Testis (tissue), 3 donors: ENCODE results near the gene DSG3. TPM values are rescaled to one million over a fixed set of nuclear protein-coding genes. Genes with fewer than 3 reads are reported as not detected.

ENCODE experiments used
- DNase-seq: peaks from one replicate; pipeline ENCODE4 v3.0.0-alpha.2; 2019
- H3K27ac ChIP-seq, 2 donors: fragments of 200-600 bp; sonication (generic); one replicate each; pipeline ENCODE4 v1.5.1; 2019
- H3K27me3 ChIP-seq: fragments of 200-600 bp; sonication (generic); one replicate; pipeline ENCODE4 v1.5.1; 2019
- H3K36me3 ChIP-seq: fragments of 200-600 bp; sonication (generic); one replicate; pipeline ENCODE4 v1.5.1; 2017; ENCODE audit warnings: low read depth; ENCODE audit errors: missing control alignments
- H3K4me1 ChIP-seq: fragments of 200-600 bp; sonication (generic); one replicate; pipeline ENCODE4 v1.5.1; 2019
- H3K4me3 ChIP-seq, 2 donors: fragments of 200-600 bp; sonication (generic); one replicate each; pipeline ENCODE4 v1.5.1; 2017 to 2019
- H3K9me3 ChIP-seq: fragments of 200-600 bp; sonication (generic); one replicate; pipeline ENCODE4 v1.5.1; 2017
- CTCF ChIP-seq, 3 experiments: fragments of 450-650 bp in 2 of 3; fragments of 200-600 bp in 1 of 3; sonication (generic) in 1 of 3; IDR thresholded peaks; one replicate each; pipeline ENCODE4 v1.5.1; 2016 to 2019; ENCODE audit warnings: antibody characterized with exemption in 3 of 3, mild to moderate bottlenecking in 2 of 3, moderate library complexity in 1 of 3
- POLR2A ChIP-seq: fragments of 450-650 bp; IDR thresholded peaks from one replicate; pipeline ENCODE4 v1.6.1; 2017; ENCODE audit warnings: antibody characterized with exemption, mild to moderate bottlenecking, moderate library complexity
- WGBS, 2 donors: methylation state at CpG; one replicate each; pipeline ENCODE4 v1.1.5; 2018; 5-methylcytosine and 5-hydroxymethylcytosine counted together
- intact Hi-C: fragments of 100-400 bp; cut with DNase I; formaldehyde crosslinking; loops from one replicate; pipeline ENCODE4 v1.15.1; 2023; ENCODE audit warnings: low total_unique reads
- polyA plus RNA-seq: library from polyadenylated mRNA; stranded (reverse); fragments of 350-450 nt; fragmentation: Illumina TruSeq; extraction: RNeasy Lipid Tissue Mini Kit (QIAGEN cat#74804); gene quantifications from one replicate; pipeline ENCODE4 v1.2.3, GENCODE V29; 2014; ENCODE audit warnings: low read depth, low replicate concordance; ENCODE audit not compliant: insufficient read depth
- total RNA-seq, 2 donors: library from RNA; depleted of rRNA; stranded (reverse); fragments of >200 nt; gene quantifications; one replicate each; pipeline ENCODE4 v1.2.3, GENCODE V29; 2016

Gene DSG3
- total and polyA plus RNA-seq, 3 donors from 2014 or later: 0.16 to 0.19 (median 0.16) TPM

- DNase-seq: no peak
- Histone ChIP-seq H3K36me3 (no peaks in the 10 kb centered on the region), H3K4me3 (no peak overlapping the region), H3K27me3 (no peaks in the 10 kb centered on the region), H3K27ac (no peak overlapping the region), H3K4me1 (no peaks in the 10 kb centered on the region), H3K9me3 (no peaks in the 10 kb centered on the region)
- TF ChIP-seq POLR2A (no peak), CTCF (IDR thresholded peaks at IDR 0.05) (no peak)
- 63 to 76% methylated on average over 6 of the region's 6 CpGs for WGBS, 2 donors
- intact Hi-C loops: no loop called here
Observed at GRCh38 chr18:31401156-31402025, 46.1 kb upstream of the DSG3 start.

GRCh38 chr18:31402026-31402373, 45.5 kb upstream of the DSG3 start:
- no peak overlapping the region for H3K27ac ChIP-seq
- DNase-seq: no peak
- TF ChIP-seq CTCF (IDR thresholded peaks at IDR 0.05) (no peak), POLR2A (no peak)
- no peaks in the 10 kb centered on the region for H3K4me1 ChIP-seq
- intact Hi-C loops: no loop called here
- no peaks in the 10 kb centered on the region for H3K36me3 ChIP-seq
- H3K9me3 ChIP-seq: no peaks in the 10 kb centered on the region
- H3K4me3 ChIP-seq: no peak overlapping the region
- H3K27me3 ChIP-seq: no peaks in the 10 kb centered on the region

DNA sequence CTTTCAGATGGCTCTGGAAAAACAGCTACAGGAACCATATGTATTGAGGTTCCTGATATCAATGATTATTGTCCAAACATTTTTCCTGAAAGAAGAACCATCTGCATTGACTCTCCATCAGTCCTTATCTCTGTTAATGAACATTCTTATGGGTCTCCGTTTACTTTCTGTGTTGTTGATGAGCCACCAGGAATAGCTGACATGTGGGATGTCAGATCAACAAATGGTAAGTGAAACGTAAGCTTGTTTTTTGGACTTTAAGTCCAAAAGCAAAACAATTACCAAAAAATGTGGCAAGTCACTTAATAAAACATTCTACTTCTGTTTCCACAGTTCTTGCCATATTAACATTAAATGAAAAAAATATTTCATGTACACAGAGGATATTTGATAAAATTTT, 44.1 kb upstream of the DSG3 start:
- Histone ChIP-seq H3K9me3 (no peaks in the 10 kb centered on the region), H3K27ac (no peak overlapping the region), H3K27me3 (no peaks in the 10 kb centered on the region), H3K4me3 (no peak overlapping the region), H3K4me1 (no peaks in the 10 kb centered on the region), H3K36me3 (no peaks in the 10 kb centered on the region)
- intact Hi-C loops: no loop called here
- TF ChIP-seq CTCF (IDR thresholded peaks at IDR 0.05): no peak
- no peak for TF ChIP-seq POLR2A
- 55 to 62% methylated on average over 2 of the region's 2 CpGs for WGBS, 2 donors
- no peak for DNase-seq

GRCh38 chr18:31407649-31408048, 39.9 kb upstream of the DSG3 start:
- no peak overlapping the region for H3K4me3 ChIP-seq
- H3K9me3 ChIP-seq: no peaks in the 10 kb centered on the region
- H3K4me1 ChIP-seq: no peaks in the 10 kb centered on the region
- no peak for TF ChIP-seq POLR2A
- TF ChIP-seq CTCF (IDR thresholded peaks at IDR 0.05): no peak
- WGBS, 2 donors: 85 to 88% methylated on average over 3 of the region's 3 CpGs
- intact Hi-C loops: no loop called here
- no peak for DNase-seq
- H3K36me3 ChIP-seq: no peaks in the 10 kb centered on the region
- H3K27me3 ChIP-seq: no peaks in the 10 kb centered on the region
- no peak overlapping the region for H3K27ac ChIP-seq

DNA sequence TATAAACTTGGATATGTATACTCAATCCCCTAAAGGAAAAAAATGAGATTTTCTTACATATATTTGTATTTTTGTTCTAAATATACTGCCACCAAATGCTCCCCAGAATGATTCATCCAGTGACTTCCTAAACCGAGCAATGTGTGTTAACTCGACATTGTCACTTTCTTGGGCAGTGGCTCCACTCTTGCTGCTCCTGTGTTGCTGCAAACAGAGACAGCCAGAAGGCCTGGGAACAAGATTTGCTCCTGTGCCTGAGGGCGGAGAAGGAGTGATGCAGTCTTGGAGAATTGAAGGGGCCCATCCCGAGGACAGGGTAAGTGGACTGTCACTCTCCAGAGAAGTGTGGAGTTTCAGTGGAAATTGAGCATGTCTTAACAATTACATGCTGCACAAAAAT, 38.3 kb upstream of the DSG3 start:
- no peak overlapping the region for H3K27ac ChIP-seq
- intact Hi-C loops: no loop called here
- H3K36me3 ChIP-seq: no peaks in the 10 kb centered on the region
- WGBS, 2 donors: 54 to 67% methylated on average over 4 of the region's 4 CpGs
- H3K4me3 ChIP-seq: no peak overlapping the region
- no peaks in the 10 kb centered on the region for H3K27me3 ChIP-seq
- no peaks in the 10 kb centered on the region for H3K4me1 ChIP-seq
- no peaks in the 10 kb centered on the region for H3K9me3 ChIP-seq
- TF ChIP-seq CTCF (IDR thresholded peaks at IDR 0.05) (no peak), POLR2A (no peak)
- DNase-seq: no peak
